Measurements from ENCODE around the gene WDR20. TPM values are rescaled to one million over a fixed set of nuclear protein-coding genes. Genes with fewer than 3 reads are reported as not detected.

Gene WDR20
- total and polyA plus RNA-seq, 2 of the 8 experiments (the other 6 are each of a cell fraction or from before 2014, with no cell fraction given) = 11.2 to 26.7 TPM

- no peak overlapping the region for H2BK15ac ChIP-seq (ENCODE audit: low read length)
- no peak overlapping the region for H4K91ac ChIP-seq (replicated peaks; ENCODE audit: insufficient read length, low read length)
- no peaks in the 10 kb centered on the region for H3K36me3 ChIP-seq (ENCODE audit: control insufficient read depth in 2 of 4, insufficient read depth in 4 of 4, low read length in 3 of 4)
- no peak overlapping the region for H3K4me2 ChIP-seq (ENCODE audit: insufficient read depth in 1 of 2, low read depth in 2 of 2, low read length in 2 of 2)
- no peaks in the 10 kb centered on the region for H3K9me3 ChIP-seq (ENCODE audit: insufficient read depth in 2 of 2, low read depth in 1 of 2, low read length in 1 of 2)
- no peak overlapping the region for H2AFZ ChIP-seq (ENCODE audit: low read length)
- peaks cover 0 to 6% (median 2%) of the 10 kb centered on the region in 4 experiments; a peak in 4 of 7 replicates for H3K4me1 ChIP-seq (replicated peaks in 1 of 4; ENCODE audit: control insufficient read depth in 3 of 4, insufficient read depth in 4 of 4, low read length in 3 of 4)
- H3K18ac ChIP-seq (ENCODE audit: extremely low read depth, low read length) = no peak overlapping the region
- H4K5ac ChIP-seq (ENCODE audit: insufficient read length, low read depth, low read length) = no peak overlapping the region
- no peak overlapping the region for H2AK5ac ChIP-seq (ENCODE audit: low read depth, low read length)
- H3K23ac ChIP-seq (ENCODE audit: insufficient read length) = no peak overlapping the region
- H4K20me1 ChIP-seq (replicated peaks in 1 of 2; ENCODE audit: control insufficient read depth in 1 of 2, insufficient read depth in 2 of 2, low read length in 2 of 2) = no peaks in the 10 kb centered on the region
- H3K14ac ChIP-seq (ENCODE audit: insufficient read length) = no peak overlapping the region
- H3K79me2 ChIP-seq (ENCODE audit: control insufficient read depth in 1 of 2, insufficient read depth in 2 of 2, low read length in 2 of 2) = no peaks in the 10 kb centered on the region
- no peak overlapping the region for H2BK120ac ChIP-seq (replicated peaks; ENCODE audit: low read depth, low read length)
- peak in 1 of 3 experiments; percentile 22; a peak in 1 of 4 replicates for TF ChIP-seq CTCF (IDR thresholded peaks at IDR 0.05; ENCODE audit: control extremely low read depth in 1 of 3, insufficient read depth in 1 of 3, low read depth in 1 of 3, low read length in 3 of 3)
- no peak for TF ChIP-seq RFX5 (IDR thresholded peaks at IDR 0.05; ENCODE audit: borderline replicate concordance, low read depth, low read length)
- no peak for TF ChIP-seq TBP (IDR thresholded peaks at IDR 0.05; ENCODE audit: low read depth, low read length)
- TF ChIP-seq RAD21 (IDR thresholded peaks at IDR 0.05 in 1 of 2, conservative IDR thresholded peaks at IDR 0.05 in 1 of 2; ENCODE audit: low read depth in 2 of 2, low read length in 2 of 2) = 0 out of 4 replicates have a peak, but pooled peaks of 1 of the 2 experiments have one; percentile 3
- TF ChIP-seq RXRA (IDR thresholded peaks at IDR 0.05; ENCODE audit: insufficient read depth, low read depth, low read length) = no peak
- TF ChIP-seq SIX5 (IDR thresholded peaks at IDR 0.05; ENCODE audit: low read depth, low read length) = no peak
- DNase-seq (ENCODE audit: low read depth in 1 of 2, low spot score in 2 of 2) (no peak), FAIRE-seq (no peak)
- H3K4ac ChIP-seq (replicated peaks; ENCODE audit: insufficient read length, low read depth, low read length) = no peak overlapping the region
- no peaks in the 10 kb centered on the region for H3K79me1 ChIP-seq (ENCODE audit: low read depth, low read length)
- no peak overlapping the region for H3K27ac ChIP-seq (ENCODE audit: low read depth, low read length)
- no peak overlapping the region for H3K9ac ChIP-seq (replicated peaks in 1 of 4; ENCODE audit: extremely low read depth in 1 of 4, low read depth in 3 of 4, low read length in 3 of 4)
- 0 out of 2 replicates have a peak, but pooled peaks cover 2% of the 10 kb centered on the region for H3K23me2 ChIP-seq (ENCODE audit: low read depth, low read length)
- no peak overlapping the region for H2BK5ac ChIP-seq (ENCODE audit: low read depth, low read length)
- H3K4me3 ChIP-seq (ENCODE audit: extremely low read depth in 1 of 4, insufficient read depth in 2 of 4, low read depth in 3 of 4, low read length in 4 of 4) = no peak overlapping the region
- ChIA-PET POLR2A (ENCODE audit: partially characterized antibody) (interaction anchor here (1.0 to 1.6 kb wide), 2 partner anchors 84 to 387 kb away, joined by 3 read pairs; no protein-coding TSS in a partner anchor), CTCF (ENCODE audit: partially characterized antibody) (interaction anchor here (1.3 to 6.4 kb wide), 7 partner anchors 11 to 91 kb away, joined by 3 to 44 read pairs (median 9); partner anchors contain the start of gene ZNF839)
- 92% methylated on average over 9 of the region's 9 CpGs; no CpG with 5 or more reads in 1 of the 2 experiments for WGBS, 2 experiments (ENCODE audit: extremely low coverage in 1 of 2, insufficient coverage in 1 of 2, insufficient read length in 1 of 2, insufficient replicate concordance in 2 of 2, low coverage in 1 of 2, low lambda C conversion rate in 2 of 2, missing lambda C conversion rate in 1 of 2)
- no peak overlapping the region for H3K56ac ChIP-seq (replicated peaks; ENCODE audit: insufficient read length, low read depth, low read length)
- H2BK12ac ChIP-seq (ENCODE audit: low read depth, low read length) = no peak overlapping the region
- H4K8ac ChIP-seq (ENCODE audit: extremely low read depth, insufficient read depth, low read length) = peak overlapping the region; percentile 29; the same call in 1 of the 2 replicates
- no peaks in the 10 kb centered on the region for H3K27me3 ChIP-seq (replicated peaks in 1 of 4; ENCODE audit: control insufficient read depth in 3 of 4, extremely low read depth in 1 of 4, insufficient read depth in 3 of 4, low read length in 3 of 4)
- no peak overlapping the region for H2BK20ac ChIP-seq (ENCODE audit: low read length)
Observed at GRCh38 chr14:102232348-102232625, 92.6 kb downstream of the WDR20 start.
